LHCN-M2 (cell line): Measurements from ENCODE around the gene PRDM11. TPM values are rescaled to one million over a fixed set of nuclear protein-coding genes. Genes with fewer than 3 reads are reported as not detected.

Source experiments
- DNase-seq: peaks from one replicate; pipeline ENCODE4 v3.0.0-alpha.2; 2012; ENCODE audit warnings: low read depth
- total RNA-seq: library from RNA; depleted of rRNA; stranded (reverse); fragments of >200 nt; gene quantifications from 2 replicates; pipeline ENCODE4 v1.2.3, GENCODE V29; 2014

The PRDM11 gene
- total RNA-seq, 1 experiment from 2014 or later: 4.6 TPM

DNA sequence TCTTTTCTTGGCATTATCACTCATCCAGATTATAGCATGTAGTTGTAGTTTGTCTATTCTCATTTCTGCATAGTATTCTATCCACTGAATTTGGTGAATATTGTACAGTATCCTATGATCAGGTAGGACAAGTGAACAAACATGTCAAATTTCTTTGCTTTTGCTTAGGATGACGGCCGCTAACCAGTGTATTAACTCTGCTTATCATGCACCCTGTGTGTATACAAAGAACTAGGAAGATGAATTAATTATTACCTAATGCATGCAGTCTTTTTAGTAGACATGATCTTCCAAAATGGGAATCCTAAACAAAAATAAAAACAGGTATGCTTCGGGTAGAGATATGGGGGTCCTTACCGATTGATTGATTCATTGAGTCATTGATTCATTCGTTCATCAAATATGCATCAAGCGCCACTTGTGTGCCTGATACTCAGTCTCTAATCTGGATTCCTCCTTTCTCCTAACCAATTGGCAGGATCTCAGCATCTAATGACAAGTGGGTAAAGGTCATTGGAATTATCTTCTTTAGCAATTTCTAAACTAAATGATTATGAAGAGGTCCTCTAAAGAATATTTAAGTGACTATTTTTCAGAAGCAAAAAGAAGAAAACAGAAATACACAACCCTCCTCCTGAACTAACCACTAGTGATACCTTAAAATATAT lies 27.9 kb downstream of the PRDM11 start:
- no peak for DNase-seq

GRCh38 chr11:45174963-45175362 lies 28.5 kb downstream of the PRDM11 start:
- no peak for DNase-seq

DNA sequence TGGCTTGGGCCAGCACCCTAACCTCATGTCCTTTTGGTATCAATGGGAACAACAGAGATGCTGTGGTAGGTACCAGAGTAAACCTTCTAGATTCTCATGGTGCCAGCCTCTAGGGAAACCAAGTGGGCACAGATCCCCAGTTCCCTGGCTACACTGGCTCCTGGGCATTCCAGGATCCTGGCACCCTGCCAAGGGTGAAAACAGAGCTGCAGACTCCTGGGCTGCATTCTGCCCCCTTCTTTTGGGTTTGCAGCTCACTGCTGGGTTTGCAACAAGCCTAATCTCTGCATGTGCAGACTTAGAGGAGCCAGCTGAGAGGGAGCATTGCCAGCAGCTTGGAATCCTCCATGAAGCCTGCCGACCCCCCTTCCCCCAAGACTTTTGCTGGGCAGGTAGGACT lies 30.6 kb downstream of the PRDM11 start:
- no peak for DNase-seq

- DNase-seq: no peak
Observed at GRCh38 chr11:45178223-45178622, 31.8 kb downstream of the PRDM11 start.

DNA sequence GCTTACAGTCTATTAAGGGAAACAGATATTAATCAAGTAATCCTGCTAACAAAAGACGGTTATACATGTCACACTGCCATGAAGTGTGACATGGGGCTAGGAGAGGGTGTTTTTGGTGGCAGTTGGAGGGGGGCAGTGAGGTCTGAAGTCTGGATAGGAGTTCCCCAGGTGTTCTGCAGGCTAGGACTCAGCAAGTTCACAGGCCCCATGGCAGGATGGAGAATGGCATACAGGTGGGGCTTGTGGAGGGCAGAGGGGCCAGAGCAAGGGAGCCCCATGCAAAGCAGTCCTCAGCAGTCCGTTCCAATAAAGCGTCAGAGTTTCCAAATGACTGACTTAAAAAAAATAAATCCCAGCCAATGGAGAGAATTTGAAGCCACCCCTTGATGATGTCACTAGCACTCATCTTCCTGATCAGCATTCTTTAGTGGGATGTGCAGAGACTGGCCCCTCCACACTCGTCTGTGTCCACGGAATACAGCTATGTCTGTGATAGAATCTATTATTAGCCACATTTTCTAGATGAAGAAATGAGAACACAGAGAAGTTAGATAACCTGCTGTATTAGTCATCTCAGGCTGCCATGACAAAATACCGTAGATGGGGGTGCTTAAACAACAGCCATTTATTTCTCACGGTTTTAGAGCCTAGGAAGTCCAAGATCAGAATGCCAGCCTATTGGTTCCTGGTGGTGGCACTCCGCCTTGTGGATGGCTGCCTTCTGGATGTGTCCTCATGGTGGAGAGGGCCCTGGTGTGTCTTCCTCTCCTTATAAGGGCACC lies 32.6 kb downstream of the PRDM11 start:
- peak; percentile 14 for DNase-seq

DNA sequence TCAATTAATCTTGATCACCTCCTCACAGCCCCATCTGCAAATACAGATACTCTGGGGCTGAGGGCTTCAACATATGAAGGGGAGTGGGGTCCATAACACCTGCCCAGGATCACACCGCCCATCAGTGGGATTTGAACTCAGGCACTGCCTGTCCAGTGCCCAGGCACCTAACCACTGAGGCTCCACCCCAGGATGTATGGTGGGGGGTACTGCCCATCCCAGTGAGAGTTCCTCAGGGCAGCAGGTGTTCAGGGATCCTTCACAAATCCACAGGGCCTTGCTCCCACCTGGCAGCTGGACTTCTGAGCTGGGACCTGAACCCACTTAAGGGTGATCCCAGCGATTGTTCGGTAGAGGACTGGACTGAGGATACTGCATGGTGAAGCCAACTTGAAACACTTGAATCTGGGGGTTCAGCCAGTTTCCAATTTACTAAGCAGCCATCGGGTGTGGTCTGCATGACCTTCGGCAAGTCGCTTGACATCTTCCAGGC lies 33.3 kb downstream of the PRDM11 start:
- no peak for DNase-seq

GRCh38 chr11:45180179-45180847 lies 33.9 kb downstream of the PRDM11 start:
- DNase-seq: peak; percentile 11

- DNase-seq: peak; percentile 40
Observed at GRCh38 chr11:45180848-45181192, 34.4 kb downstream of the PRDM11 start.

GRCh38 chr11:45181193-45181888 lies 34.9 kb downstream of the PRDM11 start:
- DNase-seq: no peak

DNA sequence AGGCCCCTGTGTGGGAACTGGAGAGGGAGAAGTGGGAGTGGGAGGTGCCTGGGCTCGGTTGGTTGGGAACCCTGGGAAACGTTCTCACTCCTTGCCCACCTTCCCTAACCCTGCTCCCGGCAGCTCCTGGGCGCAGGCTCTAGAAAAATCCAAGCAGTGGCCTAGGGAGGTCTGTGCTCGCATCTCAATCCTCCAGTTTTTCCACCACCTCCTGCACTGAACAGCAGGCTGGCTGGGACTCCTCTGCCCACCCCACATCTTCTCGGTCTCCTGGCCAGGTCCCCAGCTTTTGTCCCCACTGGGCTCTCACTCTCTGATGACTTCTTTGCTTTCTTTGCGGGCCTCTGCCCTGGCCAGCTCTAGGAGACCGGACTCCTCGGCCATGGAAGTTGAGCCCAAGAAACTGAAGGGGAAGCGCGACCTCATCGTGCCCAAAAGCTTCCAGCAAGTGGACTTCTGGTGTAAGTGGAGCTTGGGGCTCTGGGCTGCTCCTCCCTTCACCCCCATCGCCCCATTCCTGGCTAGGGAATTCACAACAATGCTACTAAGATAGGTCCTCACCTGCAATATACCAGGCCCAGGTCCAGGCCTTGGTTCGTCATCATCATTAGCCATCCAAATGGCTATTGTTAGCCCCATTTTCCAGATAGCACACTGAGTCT lies 35.6 kb downstream of the PRDM11 start:
- no peak for DNase-seq

GRCh38 chr11:45182902-45183301 lies 36.5 kb downstream of the PRDM11 start:
- peak; percentile 18 for DNase-seq

GRCh38 chr11:45184640-45185039 lies 38.2 kb downstream of the PRDM11 start:
- DNase-seq: no peak

DNA sequence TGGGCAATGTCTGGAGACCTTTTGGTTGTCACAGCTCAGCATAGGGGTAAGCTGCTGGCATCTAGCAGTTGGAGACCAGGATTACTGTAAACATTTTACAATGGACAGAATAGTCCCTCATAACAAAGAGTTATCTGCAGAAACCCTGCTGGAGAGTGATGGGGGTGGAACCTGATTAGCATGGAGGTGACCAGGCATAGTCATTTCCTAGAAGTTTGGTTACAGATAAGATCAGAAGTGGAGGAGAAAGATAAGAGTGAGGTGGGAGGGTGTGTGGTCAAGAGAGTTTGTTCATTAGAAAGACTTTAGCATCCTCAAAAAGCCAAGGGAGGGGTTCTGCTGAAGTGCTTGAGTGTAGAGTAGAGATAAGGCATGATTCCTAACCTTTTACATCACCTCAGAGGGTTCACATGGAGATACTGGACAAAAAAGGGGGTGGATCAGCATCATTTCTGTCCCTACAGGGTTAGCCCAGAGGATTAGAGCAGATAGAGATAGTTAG lies 38.8 kb downstream of the PRDM11 start:
- DNase-seq: no peak

GRCh38 chr11:45187375-45187774 lies 40.9 kb downstream of the PRDM11 start:
- no peak for DNase-seq

DNA sequence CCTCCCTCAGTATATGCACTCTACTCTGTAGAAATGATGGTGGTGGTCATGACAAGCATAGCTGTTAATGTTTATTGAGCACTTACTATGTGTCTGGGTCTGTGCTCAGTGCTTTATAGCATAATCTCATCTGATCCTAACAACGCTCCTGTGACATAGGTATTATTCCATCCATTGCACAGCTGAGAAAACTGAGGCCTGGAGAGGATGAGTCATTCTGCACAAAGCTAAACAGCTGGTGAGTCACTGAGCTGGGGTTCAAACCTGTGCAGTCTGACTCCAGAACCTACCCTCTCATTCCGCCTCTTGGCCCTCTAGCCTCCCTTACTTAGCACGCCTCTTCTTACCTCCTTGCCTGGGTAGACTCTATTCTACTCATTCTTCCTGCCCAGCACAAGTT lies 41.7 kb downstream of the PRDM11 start:
- no peak for DNase-seq

GRCh38 chr11:45189230-45189629 lies 42.8 kb downstream of the PRDM11 start:
- no peak for DNase-seq

DNA sequence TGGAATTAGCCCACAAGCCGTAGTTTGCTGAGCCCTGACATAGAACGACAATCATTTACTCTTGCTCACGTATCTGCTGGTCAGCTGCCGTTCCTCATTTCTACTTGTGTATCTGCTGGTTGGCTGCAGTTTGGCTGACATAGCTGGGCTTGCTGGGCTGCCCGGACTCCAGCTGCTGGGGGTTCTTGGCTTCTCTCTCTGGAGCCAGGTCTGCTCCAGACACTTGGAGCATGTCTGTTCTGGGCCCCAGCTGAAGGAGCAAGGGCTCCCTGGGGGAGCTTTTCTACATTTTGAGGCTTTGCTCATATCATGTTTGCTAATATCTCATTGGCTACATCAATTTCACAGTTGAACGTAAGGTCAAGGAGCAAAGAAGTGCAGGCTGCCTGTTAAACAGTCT lies 47.3 kb downstream of the PRDM11 start:
- no peak for DNase-seq

GRCh38 chr11:45204761-45205160 lies 58.3 kb downstream of the PRDM11 start:
- DNase-seq: no peak

GRCh38 chr11:45205978-45206377 lies 59.5 kb downstream of the PRDM11 start:
- DNase-seq: no peak

GRCh38 chr11:45208135-45208534 lies 61.7 kb downstream of the PRDM11 start:
- DNase-seq: no peak
